NCI-H128 (cell line): ENCODE measurements around the gene KCNE4.

Experiments
- DNase-seq: peaks from one replicate; lab custom pipeline; 2025; ENCODE audit not compliant: unreplicated experiment; lab: John Stamatoyannopoulos, UW

The KCNE4 gene

DNA sequence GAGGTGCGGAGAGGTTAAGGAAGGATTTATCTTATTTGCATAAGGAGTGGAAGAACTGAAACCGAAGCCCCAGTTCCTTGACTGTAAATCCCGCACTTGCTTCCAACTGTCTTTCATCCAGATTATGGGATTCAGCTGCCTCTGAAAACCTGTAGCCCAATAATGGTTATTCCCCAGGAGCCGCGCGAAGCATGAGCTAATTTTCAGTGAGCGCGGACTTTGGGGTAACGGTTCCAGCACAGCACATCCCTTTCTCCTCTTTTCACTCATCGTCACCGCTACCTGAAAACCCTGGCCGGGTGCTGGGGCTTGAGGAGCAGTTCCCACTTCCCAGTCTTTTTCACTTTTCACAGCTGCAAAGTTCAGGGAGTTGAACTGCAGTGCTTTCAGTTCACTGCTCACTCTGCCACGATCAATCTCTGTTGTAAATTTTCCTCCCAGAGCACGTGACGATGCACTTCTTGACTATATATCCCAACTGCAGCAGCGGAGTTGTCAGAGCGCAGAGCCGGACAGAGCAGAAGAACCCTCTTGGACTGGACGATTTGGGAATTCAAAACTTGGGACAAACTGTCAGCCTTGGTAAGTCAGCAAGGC lies at the start of gene KCNE4:
Gene KCNE4 (plus strand): TSS at position 498 of the 597 bp plus-strand sequence. CDS start 641 bp downstream, outside the sequence.
- DNase-seq: no peak

DNA sequence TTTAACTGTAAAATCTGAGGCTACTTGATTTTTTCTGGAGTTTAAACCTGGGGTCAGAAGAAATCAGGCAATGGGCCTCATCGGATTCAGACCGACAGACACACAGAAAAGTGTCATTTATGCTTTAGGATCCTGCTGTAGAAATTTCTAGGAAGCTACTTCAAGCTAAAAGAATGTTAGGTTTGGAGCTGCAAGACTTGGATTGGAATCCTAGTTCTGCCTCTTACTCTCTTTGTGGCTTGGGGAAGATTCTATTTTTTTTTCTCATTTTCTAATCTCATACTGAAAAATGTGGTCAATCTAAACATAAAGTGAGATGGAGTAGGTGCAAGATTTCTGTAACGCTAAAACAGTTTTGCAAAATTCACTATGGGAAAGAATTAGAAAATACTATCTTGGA lies 48.8 kb upstream of the KCNE4 start:
- DNase-seq: no peak

- DNase-seq: no peak
These were observed 46.5 kb upstream of the KCNE4 start for GRCh38 chr2:223005496-223005895.

DNA sequence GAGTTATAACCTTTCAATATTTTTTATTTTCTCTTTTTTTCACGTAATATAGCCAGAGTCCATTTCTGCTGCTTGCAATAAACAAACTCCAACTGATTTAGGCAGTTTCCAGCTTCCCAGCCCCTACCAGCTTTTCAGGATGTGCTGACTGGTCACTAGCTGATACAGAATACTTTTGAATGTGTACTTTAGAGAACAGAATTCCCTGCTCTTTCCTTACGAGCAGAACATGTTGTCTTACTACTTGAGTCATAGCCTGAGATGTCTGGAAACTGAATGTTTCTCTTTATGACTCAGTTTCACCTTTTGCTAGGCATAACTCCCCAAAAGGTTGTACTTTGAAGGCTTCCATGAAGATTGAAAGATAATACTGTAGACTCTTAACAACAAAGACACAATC lies 44.5 kb upstream of the KCNE4 start:
- DNase-seq: no peak

DNA sequence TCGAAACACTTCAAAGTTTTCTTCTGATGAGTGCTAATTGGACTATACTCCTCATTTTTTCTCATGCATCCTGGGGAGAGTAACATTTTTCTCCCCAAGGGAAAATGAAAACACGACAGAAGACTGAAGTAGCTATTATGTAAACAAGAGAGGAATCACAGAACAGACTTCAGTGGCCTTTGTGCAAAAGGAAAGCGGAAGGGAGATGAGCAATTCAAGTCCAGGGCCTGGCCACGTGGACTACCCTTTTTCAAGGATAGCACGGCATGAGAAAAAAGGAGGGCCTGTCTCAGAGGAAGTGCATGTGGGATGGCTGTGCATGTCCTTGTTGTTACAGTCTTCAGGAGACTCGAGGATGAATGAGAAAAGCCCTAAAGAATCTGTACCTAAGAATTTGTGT lies 43.8 kb upstream of the KCNE4 start:
- no peak for DNase-seq

GRCh38 chr2:223008956-223009355 lies 43.0 kb upstream of the KCNE4 start:
- DNase-seq: no peak

- no peak for DNase-seq
These were observed 41.3 kb upstream of the KCNE4 start for GRCh38 chr2:223010641-223011040.

- DNase-seq: no peak
These were observed 39.7 kb upstream of the KCNE4 start for GRCh38 chr2:223012291-223012690.

GRCh38 chr2:223019390-223019930 lies 32.5 kb upstream of the KCNE4 start:
- no peak for DNase-seq

- no peak for DNase-seq
These were observed 31.8 kb upstream of the KCNE4 start for GRCh38 chr2:223019987-223020717.

DNA sequence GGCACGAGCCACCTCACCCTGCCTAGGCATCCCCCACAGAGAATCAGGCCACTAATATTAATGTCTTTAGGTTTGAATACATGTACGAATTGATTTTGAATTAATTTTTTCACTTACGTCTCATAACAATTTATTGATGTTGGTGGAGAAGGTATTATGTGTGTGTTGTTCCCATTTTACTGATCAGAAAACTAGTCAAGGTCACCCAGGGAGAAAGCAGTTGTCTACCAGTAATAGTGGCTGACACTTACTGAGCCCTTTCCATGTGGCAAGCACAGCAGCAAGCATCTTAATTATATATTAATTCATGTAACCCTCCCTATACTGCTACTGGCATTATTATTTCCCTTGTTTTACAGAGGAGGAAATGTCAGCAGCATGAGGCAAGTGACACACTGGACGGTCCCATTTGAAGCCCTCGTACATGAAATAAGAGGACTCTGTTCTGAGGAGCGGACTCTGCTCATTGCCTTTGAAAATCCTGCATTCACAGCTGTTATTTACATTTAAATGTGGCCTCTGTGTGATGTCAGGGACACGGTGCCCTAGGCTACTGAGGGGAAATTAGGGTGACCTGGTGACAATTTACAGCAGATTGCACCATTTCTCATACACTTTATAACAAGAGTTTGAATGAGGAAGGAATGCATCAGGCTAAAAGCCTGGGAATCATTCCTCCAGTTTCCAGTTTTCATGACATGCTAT lies 30.9 kb upstream of the KCNE4 start:
- DNase-seq: no peak

DNA sequence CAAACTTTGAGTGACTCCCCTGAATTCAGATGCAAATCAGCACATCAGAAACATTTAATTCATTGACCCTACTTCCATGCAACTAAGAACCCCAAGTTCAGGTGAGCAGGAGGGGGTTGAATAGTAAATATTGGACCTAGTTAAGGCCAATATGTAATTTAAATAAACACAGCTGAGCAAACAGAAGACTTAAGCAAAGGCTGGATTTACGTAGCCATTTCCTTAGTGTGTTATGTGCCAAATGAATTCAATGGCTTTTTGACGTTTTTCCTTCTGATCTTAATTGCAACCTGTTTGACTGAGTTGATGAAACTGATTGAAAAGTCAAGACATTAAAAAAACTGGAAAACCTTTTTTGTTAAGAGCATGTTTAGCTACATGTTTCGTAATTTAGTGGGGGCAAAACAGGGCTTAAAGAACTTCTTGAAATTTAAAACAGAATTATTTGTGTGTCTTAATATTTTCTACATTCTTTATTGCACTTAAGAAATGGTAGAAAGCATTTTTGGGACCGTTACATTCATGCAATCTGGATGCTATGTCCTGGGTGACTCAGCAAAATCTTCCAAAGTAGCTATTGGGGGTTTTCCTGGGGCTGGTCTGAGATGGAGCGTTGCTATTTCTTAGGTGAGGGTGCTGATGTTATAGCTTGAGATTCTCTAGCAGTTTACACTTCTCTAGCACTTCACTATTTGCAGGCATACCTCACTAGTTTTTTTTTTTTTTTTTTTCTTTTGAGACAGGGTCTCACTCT lies 25.5 kb upstream of the KCNE4 start:
- DNase-seq: no peak

GRCh38 chr2:223027442-223027841 lies 24.5 kb upstream of the KCNE4 start:
- DNase-seq: no peak

GRCh38 chr2:223029287-223029686 lies 22.7 kb upstream of the KCNE4 start:
- DNase-seq: no peak

DNA sequence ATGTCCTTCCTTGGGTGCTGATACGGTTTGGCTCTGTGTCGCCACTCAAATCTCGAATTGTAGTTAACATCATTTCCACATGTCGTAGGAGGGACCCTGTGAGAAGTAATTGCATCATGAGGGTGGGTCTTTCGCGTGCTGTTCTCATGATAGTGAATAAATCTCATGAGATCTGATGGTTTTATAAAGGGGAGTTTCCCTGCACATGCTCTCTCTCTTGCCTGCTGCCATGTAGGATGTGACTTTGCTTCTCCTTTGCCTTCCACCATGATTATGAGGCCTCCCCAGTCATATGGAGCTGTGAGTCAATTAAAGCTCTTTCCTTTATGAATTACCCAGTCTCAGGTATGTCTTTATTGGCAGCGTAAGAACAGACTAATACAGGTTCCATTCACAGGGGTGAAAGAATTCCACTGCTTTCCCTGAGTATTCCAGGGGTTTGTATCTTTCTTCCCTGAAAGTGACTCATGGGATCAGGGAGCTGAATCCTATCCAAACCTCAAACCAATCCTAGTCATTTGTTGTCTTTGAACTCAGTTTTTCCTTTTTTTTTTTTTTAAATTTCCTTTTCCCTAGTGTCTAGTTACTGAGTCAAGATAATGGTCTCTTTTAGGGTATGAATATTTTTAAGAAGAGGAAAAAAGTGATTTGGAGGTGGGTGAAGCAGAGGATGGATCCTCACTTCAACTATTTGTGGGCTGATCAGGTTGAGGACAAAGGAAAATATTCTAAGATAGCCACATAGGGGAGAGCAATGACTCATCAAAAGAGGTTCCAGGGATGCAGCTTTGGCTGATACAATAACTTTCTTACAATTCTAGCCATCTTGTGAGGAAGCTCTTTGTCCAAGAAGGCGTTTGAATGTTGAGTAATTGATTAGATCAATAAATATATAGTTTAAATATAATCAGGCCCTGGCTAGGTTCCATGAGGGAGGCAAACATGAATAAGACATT lies 19.5 kb upstream of the KCNE4 start:
- no peak for DNase-seq

DNA sequence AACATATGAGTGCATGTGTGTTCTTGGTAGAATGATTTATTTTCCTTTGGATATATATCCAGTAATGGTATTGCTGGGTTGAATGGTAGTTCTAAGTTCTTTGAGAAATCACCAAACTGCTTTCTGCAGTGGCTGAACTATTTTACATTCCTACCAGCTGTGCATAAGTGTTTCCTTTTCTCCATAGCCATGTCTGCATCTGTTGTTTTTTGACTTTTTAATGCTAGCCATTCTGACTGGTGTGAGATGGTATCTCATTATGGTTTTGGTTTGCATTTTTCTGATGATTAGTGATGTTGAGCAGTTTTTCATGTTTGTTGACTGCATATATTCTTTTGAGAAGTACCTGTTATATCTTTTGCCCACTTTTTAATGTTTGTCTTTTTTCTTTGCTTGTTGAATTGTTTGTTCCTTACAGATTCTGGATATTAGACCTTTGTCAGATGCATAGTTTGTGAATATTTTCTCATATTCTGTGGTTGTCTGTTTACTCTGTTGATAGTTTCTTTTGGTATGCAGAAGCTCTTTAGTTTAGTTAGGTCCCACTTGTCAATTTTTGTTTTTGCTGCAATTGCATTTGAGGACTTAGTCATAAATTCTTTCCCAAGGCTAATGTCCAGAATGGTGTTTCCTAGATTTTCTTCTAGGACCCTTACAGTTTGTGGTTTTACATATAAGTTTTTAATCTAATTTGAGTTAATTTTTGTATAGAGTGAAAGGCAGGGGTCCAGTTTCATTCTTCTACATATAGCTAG lies 17.6 kb upstream of the KCNE4 start:
- DNase-seq: no peak

DNA sequence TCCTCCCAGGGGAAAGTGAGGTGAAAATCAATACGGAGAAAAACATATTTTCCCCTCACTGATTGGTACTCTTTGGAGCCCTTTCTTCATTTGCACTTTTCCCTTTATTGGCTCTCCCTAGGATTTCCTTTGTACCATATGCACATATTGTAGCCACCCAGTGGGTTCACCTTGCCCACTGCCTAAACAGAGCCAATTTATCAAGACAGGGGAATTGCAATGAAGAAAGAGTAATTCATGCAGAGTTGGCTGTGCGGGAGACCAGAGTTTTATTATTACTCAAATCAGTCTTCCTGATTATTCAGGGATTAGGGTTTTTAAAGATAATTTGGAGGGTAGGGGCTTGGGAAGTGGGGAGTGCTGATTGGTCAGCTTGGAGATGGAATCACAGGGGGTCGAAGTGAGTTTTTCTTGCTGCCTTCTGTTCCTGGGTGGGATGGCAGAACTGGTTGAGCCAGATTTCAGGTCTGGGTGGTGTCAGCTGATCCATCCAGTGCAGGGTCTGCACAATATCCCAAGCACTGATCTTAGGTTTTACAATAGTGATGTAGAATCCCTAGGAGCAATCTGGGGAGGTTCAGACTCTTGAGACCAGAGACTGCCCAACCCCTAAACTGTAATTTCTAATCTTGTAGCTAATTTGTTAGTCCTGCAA lies 15.1 kb upstream of the KCNE4 start:
- DNase-seq: no peak

GRCh38 chr2:223037445-223037800 lies 14.6 kb upstream of the KCNE4 start:
- DNase-seq: no peak

GRCh38 chr2:223039618-223040017 lies 12.4 kb upstream of the KCNE4 start:
- no peak for DNase-seq
